GM23338 (cell line): Measurements from ENCODE around the gene RAB30.

Experiments
- CREB1 ChIP-seq: fragments of 250-450 bp; sonication (Bioruptor Pico); IDR thresholded peaks from 2 replicates; pipeline ENCODE4 v1.5.0; 2020; ENCODE audit warnings: low read depth, mild to moderate bottlenecking, moderate library complexity
- EZH2 ChIP-seq: fragments of 200-600 bp; sonication (generic); IDR thresholded peaks from one replicate; pipeline ENCODE4 v1.8.0; 2017; ENCODE audit warnings: antibody characterized with exemption, mild to moderate bottlenecking, low read depth; ENCODE audit not compliant: unreplicated experiment
- EZH2phosphoT487 ChIP-seq: fragments of 200-600 bp; sonication (generic); IDR thresholded peaks from one replicate; pipeline ENCODE4 v1.8.1; 2018; ENCODE audit warnings: antibody characterized with exemption; ENCODE audit not compliant: unreplicated experiment
- JUNB ChIP-seq: IDR thresholded peaks from one replicate; pipeline ENCODE4 v1.6.1; 2016; ENCODE audit warnings: antibody characterized with exemption; ENCODE audit not compliant: unreplicated experiment
- NANOG ChIP-seq: IDR thresholded peaks from 2 replicates; pipeline ENCODE4 v1.6.1; 2016; ENCODE audit warnings: antibody characterized with exemption, borderline replicate concordance
- POLR2AphosphoS5 ChIP-seq: IDR thresholded peaks from 2 replicates; pipeline ENCODE4 v1.6.1; 2016; ENCODE audit warnings: antibody characterized with exemption, low read depth
- ZNF114 ChIP-seq: fragments of 250-450 bp; sonication (Bioruptor Pico); IDR thresholded peaks from 2 replicates; pipeline ENCODE4 v1.5.0; 2020; ENCODE audit warnings: mild to moderate bottlenecking, moderate library complexity
- ZNF331 ChIP-seq: fragments of 250-450 bp; sonication (Bioruptor Pico); IDR thresholded peaks from 2 replicates; pipeline ENCODE4 v1.5.0; 2020; ENCODE audit warnings: low read depth, mild to moderate bottlenecking, moderate library complexity
- TF ChIP-seq, protein P1 (sequence below), 2 experiments: fragments of 200-600 bp in 1 of 2; sonication (generic) in 1 of 2; conservative IDR thresholded peaks; 2 replicates each; pipeline versions ENCODE4 v1.5.1 to v1.6.1; 2016 to 2017; ENCODE audit warnings: antibody characterized with exemption in 2 of 2, low read depth in 2 of 2, mild to moderate bottlenecking in 2 of 2, moderate library complexity in 1 of 2
- TF ChIP-seq, protein P2 (sequence below): IDR thresholded peaks from one replicate; pipeline ENCODE4 v1.6.1; 2018; ENCODE audit warnings: antibody characterized with exemption; ENCODE audit not compliant: unreplicated experiment
- TF ChIP-seq, protein P3 (sequence below): IDR thresholded peaks from 2 replicates; pipeline ENCODE4 v1.6.1; 2016; ENCODE audit warnings: antibody characterized with exemption

DNA sequence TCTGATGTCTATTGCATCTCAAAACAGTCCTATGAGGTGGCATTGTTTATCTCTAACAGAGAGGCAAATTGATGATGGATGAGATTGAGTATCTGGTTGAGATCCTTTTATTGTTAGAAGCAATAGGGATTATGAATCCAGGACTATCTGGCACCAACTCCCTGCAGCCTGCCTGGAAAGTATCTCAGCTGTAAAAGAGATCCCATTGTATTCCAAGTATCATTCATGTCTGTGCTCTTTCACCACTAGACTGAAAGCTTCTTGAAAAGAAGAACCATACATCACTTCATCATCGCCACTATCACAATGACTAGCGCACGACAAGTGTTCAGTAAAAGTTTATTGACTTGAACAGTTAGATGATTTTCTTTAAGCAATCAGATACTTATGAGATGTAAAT, 43.3 kb upstream of the RAB30 start:
- TF ChIP-seq, protein P1, sequence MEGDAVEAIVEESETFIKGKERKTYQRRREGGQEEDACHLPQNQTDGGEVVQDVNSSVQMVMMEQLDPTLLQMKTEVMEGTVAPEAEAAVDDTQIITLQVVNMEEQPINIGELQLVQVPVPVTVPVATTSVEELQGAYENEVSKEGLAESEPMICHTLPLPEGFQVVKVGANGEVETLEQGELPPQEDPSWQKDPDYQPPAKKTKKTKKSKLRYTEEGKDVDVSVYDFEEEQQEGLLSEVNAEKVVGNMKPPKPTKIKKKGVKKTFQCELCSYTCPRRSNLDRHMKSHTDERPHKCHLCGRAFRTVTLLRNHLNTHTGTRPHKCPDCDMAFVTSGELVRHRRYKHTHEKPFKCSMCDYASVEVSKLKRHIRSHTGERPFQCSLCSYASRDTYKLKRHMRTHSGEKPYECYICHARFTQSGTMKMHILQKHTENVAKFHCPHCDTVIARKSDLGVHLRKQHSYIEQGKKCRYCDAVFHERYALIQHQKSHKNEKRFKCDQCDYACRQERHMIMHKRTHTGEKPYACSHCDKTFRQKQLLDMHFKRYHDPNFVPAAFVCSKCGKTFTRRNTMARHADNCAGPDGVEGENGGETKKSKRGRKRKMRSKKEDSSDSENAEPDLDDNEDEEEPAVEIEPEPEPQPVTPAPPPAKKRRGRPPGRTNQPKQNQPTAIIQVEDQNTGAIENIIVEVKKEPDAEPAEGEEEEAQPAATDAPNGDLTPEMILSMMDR (conservative IDR thresholded peaks at IDR 0.05; ENCODE audit: low read depth in 2 of 2), result no peak
- TF ChIP-seq EZH2, result no peak
- TF ChIP-seq, protein P2, sequence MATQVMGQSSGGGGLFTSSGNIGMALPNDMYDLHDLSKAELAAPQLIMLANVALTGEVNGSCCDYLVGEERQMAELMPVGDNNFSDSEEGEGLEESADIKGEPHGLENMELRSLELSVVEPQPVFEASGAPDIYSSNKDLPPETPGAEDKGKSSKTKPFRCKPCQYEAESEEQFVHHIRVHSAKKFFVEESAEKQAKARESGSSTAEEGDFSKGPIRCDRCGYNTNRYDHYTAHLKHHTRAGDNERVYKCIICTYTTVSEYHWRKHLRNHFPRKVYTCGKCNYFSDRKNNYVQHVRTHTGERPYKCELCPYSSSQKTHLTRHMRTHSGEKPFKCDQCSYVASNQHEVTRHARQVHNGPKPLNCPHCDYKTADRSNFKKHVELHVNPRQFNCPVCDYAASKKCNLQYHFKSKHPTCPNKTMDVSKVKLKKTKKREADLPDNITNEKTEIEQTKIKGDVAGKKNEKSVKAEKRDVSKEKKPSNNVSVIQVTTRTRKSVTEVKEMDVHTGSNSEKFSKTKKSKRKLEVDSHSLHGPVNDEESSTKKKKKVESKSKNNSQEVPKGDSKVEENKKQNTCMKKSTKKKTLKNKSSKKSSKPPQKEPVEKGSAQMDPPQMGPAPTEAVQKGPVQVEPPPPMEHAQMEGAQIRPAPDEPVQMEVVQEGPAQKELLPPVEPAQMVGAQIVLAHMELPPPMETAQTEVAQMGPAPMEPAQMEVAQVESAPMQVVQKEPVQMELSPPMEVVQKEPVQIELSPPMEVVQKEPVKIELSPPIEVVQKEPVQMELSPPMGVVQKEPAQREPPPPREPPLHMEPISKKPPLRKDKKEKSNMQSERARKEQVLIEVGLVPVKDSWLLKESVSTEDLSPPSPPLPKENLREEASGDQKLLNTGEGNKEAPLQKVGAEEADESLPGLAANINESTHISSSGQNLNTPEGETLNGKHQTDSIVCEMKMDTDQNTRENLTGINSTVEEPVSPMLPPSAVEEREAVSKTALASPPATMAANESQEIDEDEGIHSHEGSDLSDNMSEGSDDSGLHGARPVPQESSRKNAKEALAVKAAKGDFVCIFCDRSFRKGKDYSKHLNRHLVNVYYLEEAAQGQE, result no peak
- no peak for TF ChIP-seq CREB1 (CRISPR knock-in tag)
- TF ChIP-seq POLR2AphosphoS5, result no peak
- TF ChIP-seq, protein P3, sequence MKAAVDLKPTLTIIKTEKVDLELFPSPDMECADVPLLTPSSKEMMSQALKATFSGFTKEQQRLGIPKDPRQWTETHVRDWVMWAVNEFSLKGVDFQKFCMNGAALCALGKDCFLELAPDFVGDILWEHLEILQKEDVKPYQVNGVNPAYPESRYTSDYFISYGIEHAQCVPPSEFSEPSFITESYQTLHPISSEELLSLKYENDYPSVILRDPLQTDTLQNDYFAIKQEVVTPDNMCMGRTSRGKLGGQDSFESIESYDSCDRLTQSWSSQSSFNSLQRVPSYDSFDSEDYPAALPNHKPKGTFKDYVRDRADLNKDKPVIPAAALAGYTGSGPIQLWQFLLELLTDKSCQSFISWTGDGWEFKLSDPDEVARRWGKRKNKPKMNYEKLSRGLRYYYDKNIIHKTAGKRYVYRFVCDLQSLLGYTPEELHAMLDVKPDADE, result no peak
- TF ChIP-seq JUNB, result no peak
- TF ChIP-seq EZH2phosphoT487, result no peak
- no peak for TF ChIP-seq NANOG
- no peak for TF ChIP-seq ZNF331 (CRISPR knock-in tag)
- no peak for TF ChIP-seq ZNF114 (CRISPR knock-in tag)
